Loucy (cell line): ENCODE data around the gene ICAM1.

Experiments
- H2AFZ ChIP-seq: fragments of 200-600 bp; sonication (generic); 2 replicates; pipeline ENCODE4 v1.6.0; 2016; ENCODE audit warnings: antibody characterized with exemption, mild to moderate bottlenecking, low read length, moderate library complexity
- H3F3A ChIP-seq: fragments of 200-600 bp; 2 replicates; pipeline ENCODE4 v1.6.0; 2016; ENCODE audit warnings: antibody characterized with exemption, low read depth, mild to moderate bottlenecking
- H3K27me3 ChIP-seq: fragments of 200-600 bp; sonication (generic); 2 replicates; pipeline ENCODE4 v1.6.1; 2014; ENCODE audit warnings: low read length, mild to moderate bottlenecking; ENCODE audit not compliant: insufficient read depth, poor library complexity, severe bottlenecking
- H3K36me3 ChIP-seq: fragments of 200-600 bp; sonication (generic); 2 replicates; pipeline ENCODE4 v1.6.1; 2016; ENCODE audit warnings: low read length; ENCODE audit not compliant: insufficient read depth
- H3K4me1 ChIP-seq: fragments of 200-600 bp; sonication (generic); 2 replicates; pipeline ENCODE4 v1.5.1; 2014; ENCODE audit warnings: low read length, mild to moderate bottlenecking; ENCODE audit not compliant: insufficient read depth, poor library complexity, severe bottlenecking
- H3K4me2 ChIP-seq: fragments of 200-600 bp; sonication (generic); 2 replicates; pipeline ENCODE4 v1.6.0; 2014; ENCODE audit warnings: antibody characterized with exemption, low read length, low read depth, mild to moderate bottlenecking; ENCODE audit not compliant: poor library complexity, severe bottlenecking
- H3K4me3 ChIP-seq: fragments of 200-600 bp; sonication (generic); 2 replicates; pipeline ENCODE4 v1.5.1; 2014; ENCODE audit warnings: low read length, mild to moderate bottlenecking, mixed read lengths; ENCODE audit not compliant: poor library complexity, severe bottlenecking
- H3K79me2 ChIP-seq: fragments of 200-600 bp; sonication (generic); 2 replicates; pipeline ENCODE4 v1.6.1; 2014; ENCODE audit warnings: low read length; ENCODE audit not compliant: insufficient read depth
- H3K9ac ChIP-seq: fragments of 200-600 bp; sonication (generic); 2 replicates; pipeline ENCODE4 v1.6.0; 2014; ENCODE audit warnings: mild to moderate bottlenecking, low read depth, low read length, moderate library complexity; ENCODE audit not compliant: poor library complexity, severe bottlenecking
- H3K9me2 ChIP-seq: fragments of 200-600 bp; sonication (generic); replicated peaks from 2 replicates; pipeline ENCODE4 v1.6.1; 2016; ENCODE audit warnings: low read depth, low read length, mixed read lengths
- H3K9me3 ChIP-seq: fragments of 200-600 bp; sonication (generic); 2 replicates; pipeline ENCODE4 v1.6.1; 2014; ENCODE audit warnings: mild to moderate bottlenecking, antibody characterized with exemption, low read length, low read depth; ENCODE audit not compliant: insufficient read depth
- H4K20me1 ChIP-seq: fragments of 200-600 bp; sonication (generic); 2 replicates; pipeline ENCODE4 v1.6.0; 2014; ENCODE audit warnings: antibody characterized with exemption, low read length, mild to moderate bottlenecking; ENCODE audit not compliant: insufficient read depth, poor library complexity, severe bottlenecking
- EZH2phosphoT487 ChIP-seq: fragments of 200-600 bp; IDR thresholded peaks from 2 replicates; pipeline ENCODE4 v1.6.1; 2018; ENCODE audit warnings: antibody characterized with exemption, mild to moderate bottlenecking, moderate library complexity, borderline replicate concordance
- TF ChIP-seq, protein P1 (sequence below): fragments of 200-600 bp; sonication (generic); conservative IDR thresholded peaks from 2 replicates; pipeline ENCODE4 v1.5.1; 2014; ENCODE audit warnings: mild to moderate bottlenecking, antibody characterized with exemption, low read length

ICAM1 gene

GRCh38 chr19:10224337-10224736 lies 46.6 kb upstream of the ICAM1 start:
- no peaks in the 10 kb centered on the region for H3K79me2 ChIP-seq
- H3K4me2 ChIP-seq: no peak overlapping the region
- H2AFZ ChIP-seq: no peak overlapping the region

GRCh38 chr19:10226021-10226375 lies 44.9 kb upstream of the ICAM1 start:
- H3K4me1 ChIP-seq: peaks cover 13% of the 10 kb centered on the region
- H2AFZ ChIP-seq: no peak overlapping the region
- no peaks in the 10 kb centered on the region for H4K20me1 ChIP-seq
- no peak for TF ChIP-seq EZH2phosphoT487
- TF ChIP-seq, protein P1, sequence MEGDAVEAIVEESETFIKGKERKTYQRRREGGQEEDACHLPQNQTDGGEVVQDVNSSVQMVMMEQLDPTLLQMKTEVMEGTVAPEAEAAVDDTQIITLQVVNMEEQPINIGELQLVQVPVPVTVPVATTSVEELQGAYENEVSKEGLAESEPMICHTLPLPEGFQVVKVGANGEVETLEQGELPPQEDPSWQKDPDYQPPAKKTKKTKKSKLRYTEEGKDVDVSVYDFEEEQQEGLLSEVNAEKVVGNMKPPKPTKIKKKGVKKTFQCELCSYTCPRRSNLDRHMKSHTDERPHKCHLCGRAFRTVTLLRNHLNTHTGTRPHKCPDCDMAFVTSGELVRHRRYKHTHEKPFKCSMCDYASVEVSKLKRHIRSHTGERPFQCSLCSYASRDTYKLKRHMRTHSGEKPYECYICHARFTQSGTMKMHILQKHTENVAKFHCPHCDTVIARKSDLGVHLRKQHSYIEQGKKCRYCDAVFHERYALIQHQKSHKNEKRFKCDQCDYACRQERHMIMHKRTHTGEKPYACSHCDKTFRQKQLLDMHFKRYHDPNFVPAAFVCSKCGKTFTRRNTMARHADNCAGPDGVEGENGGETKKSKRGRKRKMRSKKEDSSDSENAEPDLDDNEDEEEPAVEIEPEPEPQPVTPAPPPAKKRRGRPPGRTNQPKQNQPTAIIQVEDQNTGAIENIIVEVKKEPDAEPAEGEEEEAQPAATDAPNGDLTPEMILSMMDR: no peak
- no peaks in the 10 kb centered on the region for H3K27me3 ChIP-seq
- no peak overlapping the region for H3K4me2 ChIP-seq
- H3K4me3 ChIP-seq: no peak overlapping the region
- no peak overlapping the region for H3K9ac ChIP-seq
- H3F3A ChIP-seq: no peaks in the 10 kb centered on the region
- H3K9me2 ChIP-seq: no peaks in the 10 kb centered on the region
- H3K79me2 ChIP-seq: peaks cover 10% of the 10 kb centered on the region; the same call in 1 of the 2 replicates
- H3K36me3 ChIP-seq: no peaks in the 10 kb centered on the region
- no peaks in the 10 kb centered on the region for H3K9me3 ChIP-seq

More at GRCh38 chr19:10224337-10224736, 46.6 kb upstream of the ICAM1 start:
- no peaks in the 10 kb centered on the region for H3F3A ChIP-seq
- peaks cover 4% of the 10 kb centered on the region for H3K4me1 ChIP-seq
- no peak overlapping the region for H3K4me3 ChIP-seq
- no peak for TF ChIP-seq EZH2phosphoT487
- TF ChIP-seq, protein P1: no peak
- H3K36me3 ChIP-seq: no peaks in the 10 kb centered on the region
- no peaks in the 10 kb centered on the region for H3K9me3 ChIP-seq
- H4K20me1 ChIP-seq: no peaks in the 10 kb centered on the region
- H3K9ac ChIP-seq: no peak overlapping the region
- H3K27me3 ChIP-seq: no peaks in the 10 kb centered on the region
- no peaks in the 10 kb centered on the region for H3K9me2 ChIP-seq

DNA sequence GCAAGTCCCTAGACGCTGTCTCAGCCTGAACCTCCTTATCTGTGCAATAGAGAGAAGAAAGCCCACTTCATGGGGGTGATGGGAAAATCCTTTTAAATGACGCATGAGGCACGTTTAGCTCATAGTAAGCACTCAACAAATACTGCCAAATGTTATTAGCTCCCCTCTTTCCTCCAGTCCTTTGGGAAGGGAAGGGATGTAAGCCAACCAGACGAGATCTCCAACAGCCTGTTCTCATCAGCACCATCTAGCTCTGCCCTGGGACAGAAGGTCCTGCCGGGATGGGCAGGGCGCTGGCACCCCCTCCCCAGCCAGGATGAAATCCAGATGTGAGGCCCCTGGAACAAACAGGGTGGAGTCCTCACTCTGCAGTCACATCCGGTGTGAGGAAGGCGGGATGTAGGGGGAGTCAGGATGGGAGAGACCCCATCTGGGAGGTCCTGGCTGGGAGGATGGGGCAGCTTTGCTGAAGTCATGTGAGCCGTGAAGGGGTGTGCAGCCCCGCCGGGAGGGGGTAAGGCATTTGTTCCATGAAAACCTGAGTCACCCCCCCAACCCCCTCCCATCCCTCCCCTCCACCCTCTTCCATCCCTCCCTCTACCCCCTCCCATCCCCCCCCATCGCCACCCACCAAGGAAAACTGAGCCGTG lies 44.4 kb upstream of the ICAM1 start:
- Histone ChIP-seq H3K9me3 (no peaks in the 10 kb centered on the region), H3K9me2 (no peaks in the 10 kb centered on the region), H2AFZ (no peak overlapping the region), H3K4me3 (no peak overlapping the region), H3K9ac (no peak overlapping the region), H4K20me1 (no peaks in the 10 kb centered on the region), H3K27me3 (no peaks in the 10 kb centered on the region), H3K79me2 (peaks cover 10% of the 10 kb centered on the region; the same call in 1 of the 2 replicates), H3K4me2 (no peak overlapping the region), H3F3A (no peaks in the 10 kb centered on the region), H3K36me3 (no peaks in the 10 kb centered on the region), H3K4me1 (peaks cover 15% of the 10 kb centered on the region)
- TF ChIP-seq, protein P1: no peak
- TF ChIP-seq EZH2phosphoT487: no peak
